ENCODE data around the gene TAOK2.

The TAOK2 gene

DNA sequence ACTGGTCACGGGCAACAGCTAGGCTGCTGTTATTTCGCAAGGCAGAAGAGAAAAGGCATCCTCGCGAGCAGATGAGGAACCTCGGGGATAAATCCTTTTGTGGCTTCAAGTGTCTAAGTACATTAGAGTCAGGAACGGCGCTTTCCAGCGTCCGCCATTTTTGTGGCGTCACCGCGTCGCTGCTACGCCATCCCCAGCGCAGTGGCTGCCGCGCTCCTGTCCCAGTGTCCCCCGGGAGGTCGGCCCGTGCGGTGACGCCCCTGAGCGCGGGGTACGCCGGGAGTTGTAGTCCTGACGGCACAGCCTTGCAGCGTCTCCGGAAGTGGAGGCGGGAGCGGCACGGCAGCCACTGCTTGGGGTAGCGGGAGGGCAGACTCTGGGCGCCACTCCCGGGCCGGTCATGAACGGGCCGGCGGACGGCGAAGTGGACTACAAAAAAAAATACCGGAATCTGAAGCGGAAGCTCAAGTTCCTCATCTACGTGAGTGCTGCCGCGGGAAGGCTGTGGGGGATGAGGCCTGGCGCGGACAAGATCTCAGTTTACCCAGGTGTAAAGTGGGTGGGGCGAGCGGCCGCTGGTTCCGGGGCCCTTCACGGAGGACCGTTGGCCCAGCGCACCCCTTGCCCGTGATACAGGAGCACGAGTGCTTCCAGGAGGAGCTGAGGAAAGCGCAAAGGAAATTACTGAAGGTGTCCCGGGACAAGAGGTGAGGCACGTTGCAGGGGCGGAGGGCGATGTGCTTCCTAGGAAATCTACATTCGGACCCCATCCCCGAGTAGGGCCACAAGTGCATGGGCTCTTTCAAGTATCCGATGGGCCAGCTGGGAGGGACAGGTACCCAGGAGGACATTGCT lies 22.5 kb downstream of the TAOK2 start, which contains the start of gene INO80E (continued):
- TF ChIP-seq, protein P1, sequence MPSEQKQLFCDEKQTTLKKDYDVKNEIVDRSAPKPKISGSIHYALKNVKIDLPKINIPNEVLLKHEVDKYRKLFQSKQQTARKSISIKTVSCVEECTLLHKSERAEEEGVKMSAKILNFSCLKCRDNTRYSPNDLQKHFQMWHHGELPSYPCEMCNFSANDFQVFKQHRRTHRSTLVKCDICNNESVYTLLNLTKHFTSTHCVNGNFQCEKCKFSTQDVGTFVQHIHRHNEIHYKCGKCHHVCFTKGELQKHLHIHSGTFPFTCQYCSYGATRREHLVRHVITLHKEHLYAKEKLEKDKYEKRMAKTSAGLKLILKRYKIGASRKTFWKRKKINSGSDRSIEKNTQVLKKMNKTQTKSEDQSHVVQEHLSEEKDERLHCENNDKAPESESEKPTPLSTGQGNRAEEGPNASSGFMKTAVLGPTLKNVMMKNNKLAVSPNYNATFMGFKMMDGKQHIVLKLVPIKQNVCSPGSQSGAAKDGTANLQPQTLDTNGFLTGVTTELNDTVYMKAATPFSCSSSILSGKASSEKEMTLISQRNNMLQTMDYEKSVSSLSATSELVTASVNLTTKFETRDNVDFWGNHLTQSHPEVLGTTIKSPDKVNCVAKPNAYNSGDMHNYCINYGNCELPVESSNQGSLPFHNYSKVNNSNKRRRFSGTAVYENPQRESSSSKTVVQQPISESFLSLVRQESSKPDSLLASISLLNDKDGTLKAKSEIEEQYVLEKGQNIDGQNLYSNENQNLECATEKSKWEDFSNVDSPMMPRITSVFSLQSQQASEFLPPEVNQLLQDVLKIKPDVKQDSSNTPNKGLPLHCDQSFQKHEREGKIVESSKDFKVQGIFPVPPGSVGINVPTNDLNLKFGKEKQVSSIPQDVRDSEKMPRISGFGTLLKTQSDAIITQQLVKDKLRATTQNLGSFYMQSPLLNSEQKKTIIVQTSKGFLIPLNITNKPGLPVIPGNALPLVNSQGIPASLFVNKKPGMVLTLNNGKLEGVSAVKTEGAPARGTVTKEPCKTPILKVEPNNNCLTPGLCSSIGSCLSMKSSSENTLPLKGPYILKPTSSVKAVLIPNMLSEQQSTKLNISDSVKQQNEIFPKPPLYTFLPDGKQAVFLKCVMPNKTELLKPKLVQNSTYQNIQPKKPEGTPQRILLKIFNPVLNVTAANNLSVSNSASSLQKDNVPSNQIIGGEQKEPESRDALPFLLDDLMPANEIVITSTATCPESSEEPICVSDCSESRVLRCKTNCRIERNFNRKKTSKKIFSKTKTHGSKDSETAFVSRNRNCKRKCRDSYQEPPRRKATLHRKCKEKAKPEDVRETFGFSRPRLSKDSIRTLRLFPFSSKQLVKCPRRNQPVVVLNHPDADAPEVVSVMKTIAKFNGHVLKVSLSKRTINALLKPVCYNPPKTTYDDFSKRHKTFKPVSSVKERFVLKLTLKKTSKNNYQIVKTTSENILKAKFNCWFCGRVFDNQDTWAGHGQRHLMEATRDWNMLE (tag by site-specific recombination; conservative IDR thresholded peaks at IDR 0.05; ENCODE audit: low read depth): peak; percentile 35; the same call in 1 of the 2 replicates
- TF ChIP-seq ZNF10 (tag by site-specific recombination; IDR thresholded peaks at IDR 0.05) (peak; percentile 61), ZNF394 (tag by site-specific recombination; IDR thresholded peaks at IDR 0.05; ENCODE audit: borderline replicate concordance) (no peak; the same call in 1 of the 2 replicates), ZNF600 (tag by site-specific recombination; IDR thresholded peaks at IDR 0.05) (0 out of 2 replicates have a peak, but pooled peaks have one; percentile 46), ZNF514 (tag by site-specific recombination; IDR thresholded peaks at IDR 0.05) (no peak), ZNF843 (tag by site-specific recombination; IDR thresholded peaks at IDR 0.05) (peak; percentile 27; the same call in 1 of the 2 replicates), ZNF157 (tag by site-specific recombination; IDR thresholded peaks at IDR 0.05) (no peak), ZNF2 (tag by site-specific recombination; IDR thresholded peaks at IDR 0.05) (0 out of 2 replicates have a peak, but pooled peaks have one; percentile 35), ZNF341 (tag by site-specific recombination; IDR thresholded peaks at IDR 0.05; ENCODE audit: low read depth) (peak; percentile 90), ZFP37 (tag by site-specific recombination; IDR thresholded peaks at IDR 0.05) (peak; percentile 35; the same call in 1 of the 2 replicates)
- TF ChIP-seq, protein P2, sequence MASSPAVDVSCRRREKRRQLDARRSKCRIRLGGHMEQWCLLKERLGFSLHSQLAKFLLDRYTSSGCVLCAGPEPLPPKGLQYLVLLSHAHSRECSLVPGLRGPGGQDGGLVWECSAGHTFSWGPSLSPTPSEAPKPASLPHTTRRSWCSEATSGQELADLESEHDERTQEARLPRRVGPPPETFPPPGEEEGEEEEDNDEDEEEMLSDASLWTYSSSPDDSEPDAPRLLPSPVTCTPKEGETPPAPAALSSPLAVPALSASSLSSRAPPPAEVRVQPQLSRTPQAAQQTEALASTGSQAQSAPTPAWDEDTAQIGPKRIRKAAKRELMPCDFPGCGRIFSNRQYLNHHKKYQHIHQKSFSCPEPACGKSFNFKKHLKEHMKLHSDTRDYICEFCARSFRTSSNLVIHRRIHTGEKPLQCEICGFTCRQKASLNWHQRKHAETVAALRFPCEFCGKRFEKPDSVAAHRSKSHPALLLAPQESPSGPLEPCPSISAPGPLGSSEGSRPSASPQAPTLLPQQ (tag by site-specific recombination; IDR thresholded peaks at IDR 0.05): no peak; the same call in 1 of the 2 replicates
- TF ChIP-seq, protein P3, sequence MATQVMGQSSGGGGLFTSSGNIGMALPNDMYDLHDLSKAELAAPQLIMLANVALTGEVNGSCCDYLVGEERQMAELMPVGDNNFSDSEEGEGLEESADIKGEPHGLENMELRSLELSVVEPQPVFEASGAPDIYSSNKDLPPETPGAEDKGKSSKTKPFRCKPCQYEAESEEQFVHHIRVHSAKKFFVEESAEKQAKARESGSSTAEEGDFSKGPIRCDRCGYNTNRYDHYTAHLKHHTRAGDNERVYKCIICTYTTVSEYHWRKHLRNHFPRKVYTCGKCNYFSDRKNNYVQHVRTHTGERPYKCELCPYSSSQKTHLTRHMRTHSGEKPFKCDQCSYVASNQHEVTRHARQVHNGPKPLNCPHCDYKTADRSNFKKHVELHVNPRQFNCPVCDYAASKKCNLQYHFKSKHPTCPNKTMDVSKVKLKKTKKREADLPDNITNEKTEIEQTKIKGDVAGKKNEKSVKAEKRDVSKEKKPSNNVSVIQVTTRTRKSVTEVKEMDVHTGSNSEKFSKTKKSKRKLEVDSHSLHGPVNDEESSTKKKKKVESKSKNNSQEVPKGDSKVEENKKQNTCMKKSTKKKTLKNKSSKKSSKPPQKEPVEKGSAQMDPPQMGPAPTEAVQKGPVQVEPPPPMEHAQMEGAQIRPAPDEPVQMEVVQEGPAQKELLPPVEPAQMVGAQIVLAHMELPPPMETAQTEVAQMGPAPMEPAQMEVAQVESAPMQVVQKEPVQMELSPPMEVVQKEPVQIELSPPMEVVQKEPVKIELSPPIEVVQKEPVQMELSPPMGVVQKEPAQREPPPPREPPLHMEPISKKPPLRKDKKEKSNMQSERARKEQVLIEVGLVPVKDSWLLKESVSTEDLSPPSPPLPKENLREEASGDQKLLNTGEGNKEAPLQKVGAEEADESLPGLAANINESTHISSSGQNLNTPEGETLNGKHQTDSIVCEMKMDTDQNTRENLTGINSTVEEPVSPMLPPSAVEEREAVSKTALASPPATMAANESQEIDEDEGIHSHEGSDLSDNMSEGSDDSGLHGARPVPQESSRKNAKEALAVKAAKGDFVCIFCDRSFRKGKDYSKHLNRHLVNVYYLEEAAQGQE (tag by site-specific recombination; IDR thresholded peaks at IDR 0.05): peak; percentile 22; the same call in 1 of the 2 replicates
- TF ChIP-seq, protein P4, sequence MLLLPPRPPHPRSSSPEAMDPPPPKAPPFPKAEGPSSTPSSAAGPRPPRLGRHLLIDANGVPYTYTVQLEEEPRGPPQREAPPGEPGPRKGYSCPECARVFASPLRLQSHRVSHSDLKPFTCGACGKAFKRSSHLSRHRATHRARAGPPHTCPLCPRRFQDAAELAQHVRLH (tag by site-specific recombination; IDR thresholded peaks at IDR 0.05): peak; percentile 72; the same call in 1 of the 2 replicates
- TF ChIP-seq, protein P5, sequence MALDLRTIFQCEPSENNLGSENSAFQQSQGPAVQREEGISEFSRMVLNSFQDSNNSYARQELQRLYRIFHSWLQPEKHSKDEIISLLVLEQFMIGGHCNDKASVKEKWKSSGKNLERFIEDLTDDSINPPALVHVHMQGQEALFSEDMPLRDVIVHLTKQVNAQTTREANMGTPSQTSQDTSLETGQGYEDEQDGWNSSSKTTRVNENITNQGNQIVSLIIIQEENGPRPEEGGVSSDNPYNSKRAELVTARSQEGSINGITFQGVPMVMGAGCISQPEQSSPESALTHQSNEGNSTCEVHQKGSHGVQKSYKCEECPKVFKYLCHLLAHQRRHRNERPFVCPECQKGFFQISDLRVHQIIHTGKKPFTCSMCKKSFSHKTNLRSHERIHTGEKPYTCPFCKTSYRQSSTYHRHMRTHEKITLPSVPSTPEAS (tag by site-specific recombination; IDR thresholded peaks at IDR 0.05): no peak
- TF ChIP-seq, protein P6, sequence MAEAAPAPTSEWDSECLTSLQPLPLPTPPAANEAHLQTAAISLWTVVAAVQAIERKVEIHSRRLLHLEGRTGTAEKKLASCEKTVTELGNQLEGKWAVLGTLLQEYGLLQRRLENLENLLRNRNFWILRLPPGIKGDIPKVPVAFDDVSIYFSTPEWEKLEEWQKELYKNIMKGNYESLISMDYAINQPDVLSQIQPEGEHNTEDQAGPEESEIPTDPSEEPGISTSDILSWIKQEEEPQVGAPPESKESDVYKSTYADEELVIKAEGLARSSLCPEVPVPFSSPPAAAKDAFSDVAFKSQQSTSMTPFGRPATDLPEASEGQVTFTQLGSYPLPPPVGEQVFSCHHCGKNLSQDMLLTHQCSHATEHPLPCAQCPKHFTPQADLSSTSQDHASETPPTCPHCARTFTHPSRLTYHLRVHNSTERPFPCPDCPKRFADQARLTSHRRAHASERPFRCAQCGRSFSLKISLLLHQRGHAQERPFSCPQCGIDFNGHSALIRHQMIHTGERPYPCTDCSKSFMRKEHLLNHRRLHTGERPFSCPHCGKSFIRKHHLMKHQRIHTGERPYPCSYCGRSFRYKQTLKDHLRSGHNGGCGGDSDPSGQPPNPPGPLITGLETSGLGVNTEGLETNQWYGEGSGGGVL (tag by site-specific recombination; IDR thresholded peaks at IDR 0.05): peak; percentile 47; the same call in 1 of the 2 replicates

Measured in HEK293 (cell line).